ENCODE results near the gene HK2. TPM values are rescaled to one million over a fixed set of nuclear protein-coding genes. Genes with fewer than 3 reads are reported as not detected.

Gene HK2
- total and polyA plus RNA-seq, 2 donors (not counting 3 experiments of a cell fraction or from before 2014, with no cell fraction given) = 3.4 to 13.0 TPM

DNA sequence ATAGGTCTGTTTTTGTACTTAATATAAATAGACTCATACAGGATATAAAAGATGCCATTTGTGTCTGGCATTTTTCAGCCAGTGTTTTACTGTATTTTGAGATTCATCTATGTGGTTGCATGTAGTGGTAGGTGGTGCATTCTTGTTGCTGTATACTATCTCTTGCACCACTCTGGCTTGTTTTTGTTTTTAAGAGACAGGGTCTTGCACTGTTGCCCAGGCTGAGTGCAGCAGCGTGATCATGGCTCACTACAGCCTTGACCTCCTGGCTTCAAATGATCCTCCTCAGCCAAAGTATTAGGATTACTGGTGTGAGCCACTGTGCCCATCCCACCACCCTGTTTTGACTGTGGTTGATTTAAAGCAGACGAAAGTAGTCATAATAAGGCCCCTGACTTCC lies 12.6 kb downstream of the HK2 start:
- no peaks in the 10 kb centered on the region for H3K9me1 ChIP-seq (replicated peaks; ENCODE audit: control insufficient read depth, extremely low read depth, insufficient read depth, low read length)
- intact Hi-C loops (cut with micrococcal nuclease) = no loop called here

More for the DNA sequence above, 12.6 kb downstream of the HK2 start:
- BruUV-seq (replicated peaks) = no TSS peak
- H3K27me3 ChIP-seq (ENCODE audit: control insufficient read depth in 2 of 2, insufficient read depth in 2 of 2, low read length in 2 of 2) = no peaks in the 10 kb centered on the region
- no peak for FAIRE-seq
- no peak overlapping the region for H3K27ac ChIP-seq (ENCODE audit: insufficient read depth, low read depth, low read length)
- no peaks in the 10 kb centered on the region for H3K36me3 ChIP-seq (ENCODE audit: control insufficient read depth in 2 of 2, extremely low read depth in 1 of 2, insufficient read depth in 2 of 2, low read length in 2 of 2)
- TF ChIP-seq CTCF (IDR thresholded peaks at IDR 0.05; ENCODE audit: extremely low read depth in 1 of 2, insufficient read depth in 1 of 2, low read depth in 1 of 2, low read length in 2 of 2) (no peak), MYC (IDR thresholded peaks at IDR 0.05; ENCODE audit: low read depth, low read length) (no peak), EZH2 (IDR thresholded peaks at IDR 0.05; ENCODE audit: borderline replicate concordance, low read depth, low read length, severe bottlenecking) (no peak), POLR2AphosphoS5 (IDR thresholded peaks at IDR 0.05; ENCODE audit: insufficient read depth, low read depth, low read length) (no peak), JUN (IDR thresholded peaks at IDR 0.05; ENCODE audit: borderline replicate concordance, insufficient read depth, insufficient read length, low read depth) (no peak), GATA2 (IDR thresholded peaks at IDR 0.05; ENCODE audit: insufficient read depth, insufficient read length, low read depth, low read length) (no peak), FOS (IDR thresholded peaks at IDR 0.05; ENCODE audit: borderline replicate concordance, insufficient read depth, low read length) (no peak)
- TF ChIP-seq, protein P1, sequence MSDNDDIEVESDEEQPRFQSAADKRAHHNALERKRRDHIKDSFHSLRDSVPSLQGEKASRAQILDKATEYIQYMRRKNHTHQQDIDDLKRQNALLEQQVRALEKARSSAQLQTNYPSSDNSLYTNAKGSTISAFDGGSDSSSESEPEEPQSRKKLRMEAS (IDR thresholded peaks at IDR 0.05; ENCODE audit: insufficient read depth, insufficient read length) = no peak
- H3K79me2 ChIP-seq (ENCODE audit: control insufficient read depth, insufficient read depth, low read length) = peaks cover 10% of the 10 kb centered on the region
- H3K4me2 ChIP-seq (ENCODE audit: insufficient read depth, low read length) = no peak overlapping the region
- H3K9me3 ChIP-seq (replicated peaks; ENCODE audit: control insufficient read depth, insufficient read depth, low read length) = no peaks in the 10 kb centered on the region
- ChIA-PET CTCF (no interaction called here), POLR2A (no interaction called here)
- dilution Hi-C loops (cut with MboI; ENCODE audit: extremely low pct_ligation_motif_present, low sequenced_read_pairs) = no loop called here
- no peak overlapping the region for H3K9ac ChIP-seq (replicated peaks; ENCODE audit: extremely low read depth, insufficient read depth, low read length)
- no peaks in the 10 kb centered on the region for H4K20me1 ChIP-seq (replicated peaks; ENCODE audit: control insufficient read depth, extremely low read depth, insufficient read depth, low read length)
- peaks cover 47% of the 10 kb centered on the region for H3K4me1 ChIP-seq (ENCODE audit: control insufficient read depth, extremely low read depth, insufficient read depth, low read length)
- DNase-seq (ENCODE audit: low read depth, low spot score) = no peak
- no peak overlapping the region for H3K4me3 ChIP-seq (replicated peaks in 1 of 3; ENCODE audit: insufficient read depth in 1 of 3, low read depth in 1 of 3, low read length in 3 of 3)
- H2AFZ ChIP-seq (ENCODE audit: low read depth, low read length) = no peak overlapping the region
